IgD-negative memory B cell (primary cell): ENCODE measurements around the gene RNF225. TPM values are rescaled to one million over a fixed set of nuclear protein-coding genes. Genes with fewer than 3 reads are reported as not detected.
"Not testable (repeated sequence)": the region's sequence is repeated elsewhere in the genome, so short reads cannot be mapped to it uniquely, and the experiment has no call there.

ENCODE experiments used
- H3K27ac Mint-ChIP-seq, 3 donors: one replicate each; pipeline ENCODE4 v1.8.0; 2020 to 2022; ENCODE audit warnings: mild to moderate bottlenecking in 3 of 3, mixed read lengths in 3 of 3, moderate library complexity in 1 of 3
- H3K27me3 Mint-ChIP-seq: one replicate; pipeline ENCODE4 v1.8.0; 2021; ENCODE audit warnings: mixed read lengths
- H3K36me3 Mint-ChIP-seq: one replicate; pipeline ENCODE4 v1.8.0; 2020; ENCODE audit warnings: mild to moderate bottlenecking, mixed read lengths
- H3K4me1 Mint-ChIP-seq, 3 donors: one replicate each; pipeline ENCODE4 v1.8.0; 2020 to 2022; ENCODE audit warnings: mixed read lengths in 3 of 3, mild to moderate bottlenecking in 1 of 3
- H3K4me3 Mint-ChIP-seq, 4 donors: one replicate each; pipeline ENCODE4 v1.8.0; 2020 to 2022; ENCODE audit warnings: mild to moderate bottlenecking in 4 of 4, mixed read lengths in 4 of 4, moderate library complexity in 3 of 4
- H3K9me3 Mint-ChIP-seq, 3 donors: one replicate each; pipeline ENCODE4 v1.8.0; 2020 to 2021; ENCODE audit warnings: mixed read lengths in 3 of 3, mild to moderate bottlenecking in 1 of 3
- polyA plus RNA-seq: library from polyadenylated mRNA; unstranded; fragments of 300-500 nt; fragmentation: Illumina TruSeq; gene quantifications from one replicate; pipeline ENCODE4 v1.2.3, GENCODE V29; 2021

RNF225 gene
- polyA plus RNA-seq = not detected

GRCh38 chr19:58395220-58395978 is at the start of gene RNF225:
RNF225 (plus strand) TSS chr19:58395656; CDS start chr19:58396090, 434 bp downstream.
- Mint-ChIP-seq H3K4me1 (peaks cover 2 to 4% (median 3%) of the 10 kb centered on the region in 3 donors), H3K36me3 (peaks cover 10% of the 10 kb centered on the region), H3K27me3 (peaks cover 13% of the 10 kb centered on the region), H3K27ac (no peak within 1 kb of the TSS), H3K9me3 (peaks cover 0 to 3% (median 0%) of the 10 kb centered on the region in 3 donors), H3K4me3 (no peak within 1 kb of the TSS)

DNA sequence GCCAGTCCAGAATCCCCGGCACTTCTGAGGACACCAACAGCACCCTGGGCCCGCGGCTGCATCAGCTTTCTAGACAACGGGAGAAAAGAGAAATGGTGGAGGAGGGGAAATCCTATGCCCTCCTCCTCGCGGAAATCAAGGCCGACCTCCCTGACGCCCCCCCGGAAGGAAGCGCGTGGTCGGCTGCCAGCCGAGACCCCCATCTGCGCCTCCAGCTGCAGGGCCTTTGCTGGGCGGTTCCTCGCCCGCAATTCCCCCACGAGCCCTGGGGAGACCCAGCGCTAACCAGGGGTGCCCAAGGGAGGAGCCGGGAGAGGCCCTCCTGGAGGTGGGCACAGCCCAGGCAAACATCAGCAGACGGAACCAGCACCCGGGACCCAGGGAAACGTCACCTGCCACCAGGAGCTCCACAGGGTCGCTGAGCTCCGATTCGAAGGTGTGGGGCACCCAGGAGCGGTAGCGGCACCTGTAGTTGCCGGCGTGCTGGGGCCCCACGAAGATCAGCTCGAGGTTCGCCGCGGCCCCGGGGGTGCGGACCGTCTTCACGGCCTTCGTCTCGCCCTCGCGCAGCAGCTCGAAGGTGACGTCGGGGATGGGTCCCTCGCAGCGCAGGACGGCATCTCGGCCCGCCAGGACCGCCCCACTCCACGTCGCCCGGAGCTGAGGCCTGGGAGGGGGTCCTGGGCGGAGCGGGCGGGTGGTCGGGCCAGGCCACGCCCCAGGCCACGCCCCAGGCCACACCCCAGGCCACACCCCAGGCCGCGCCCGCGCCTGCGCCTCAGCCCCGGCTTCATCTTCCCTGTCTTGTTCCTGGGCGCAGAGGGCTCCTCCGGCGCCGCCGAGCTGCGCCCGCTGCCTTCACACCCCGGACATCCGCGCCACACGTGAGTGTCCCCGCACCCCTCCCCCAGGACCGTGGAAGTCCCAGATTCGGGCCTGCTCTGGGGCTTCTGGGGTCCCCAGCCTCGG is 48.2 kb upstream of the RNF225 start:
- peak overlapping the region; percentile 59 to 88 (median 88) for H3K27ac Mint-ChIP-seq
- H3K9me3 Mint-ChIP-seq = peaks cover 0 to 2% (median 0%) of the 10 kb centered on the region in 3 donors
- no peaks in the 10 kb centered on the region for H3K27me3 Mint-ChIP-seq
- peaks cover 11 to 20% (median 17%) of the 10 kb centered on the region in 3 donors for H3K4me1 Mint-ChIP-seq
- H3K36me3 Mint-ChIP-seq = peaks cover 3% of the 10 kb centered on the region
- peak overlapping the region; percentile 88 to 99 (median 92) for H3K4me3 Mint-ChIP-seq

- H3K4me3 Mint-ChIP-seq = peak overlapping the region; percentile 88 to 99 (median 92)
- not testable (repeated sequence) for H3K27me3 Mint-ChIP-seq, H3K36me3 Mint-ChIP-seq, H3K9me3 Mint-ChIP-seq
- H3K4me1 Mint-ChIP-seq = peaks cover 11 to 20% (median 15%) of the 10 kb centered on the region in 3 donors
- H3K27ac Mint-ChIP-seq = peak overlapping the region; percentile 59 to 88 (median 88)
Measured at GRCh38 chr19:58348080-58348479, 47.4 kb upstream of the RNF225 start.

GRCh38 chr19:58349590-58349989 is 45.9 kb upstream of the RNF225 start:
- peaks cover 0 to 2% (median 0%) of the 10 kb centered on the region in 3 donors for H3K9me3 Mint-ChIP-seq
- H3K27ac Mint-ChIP-seq = peak overlapping the region in 2 of 3 donors; percentile 45 to 53
- peak overlapping the region in 3 of 4 donors; percentile 50 to 89 (median 59) for H3K4me3 Mint-ChIP-seq
- H3K4me1 Mint-ChIP-seq = peaks cover 11 to 20% (median 15%) of the 10 kb centered on the region in 3 donors
- no peaks in the 10 kb centered on the region for H3K27me3 Mint-ChIP-seq
- H3K36me3 Mint-ChIP-seq = peaks cover 3% of the 10 kb centered on the region

DNA sequence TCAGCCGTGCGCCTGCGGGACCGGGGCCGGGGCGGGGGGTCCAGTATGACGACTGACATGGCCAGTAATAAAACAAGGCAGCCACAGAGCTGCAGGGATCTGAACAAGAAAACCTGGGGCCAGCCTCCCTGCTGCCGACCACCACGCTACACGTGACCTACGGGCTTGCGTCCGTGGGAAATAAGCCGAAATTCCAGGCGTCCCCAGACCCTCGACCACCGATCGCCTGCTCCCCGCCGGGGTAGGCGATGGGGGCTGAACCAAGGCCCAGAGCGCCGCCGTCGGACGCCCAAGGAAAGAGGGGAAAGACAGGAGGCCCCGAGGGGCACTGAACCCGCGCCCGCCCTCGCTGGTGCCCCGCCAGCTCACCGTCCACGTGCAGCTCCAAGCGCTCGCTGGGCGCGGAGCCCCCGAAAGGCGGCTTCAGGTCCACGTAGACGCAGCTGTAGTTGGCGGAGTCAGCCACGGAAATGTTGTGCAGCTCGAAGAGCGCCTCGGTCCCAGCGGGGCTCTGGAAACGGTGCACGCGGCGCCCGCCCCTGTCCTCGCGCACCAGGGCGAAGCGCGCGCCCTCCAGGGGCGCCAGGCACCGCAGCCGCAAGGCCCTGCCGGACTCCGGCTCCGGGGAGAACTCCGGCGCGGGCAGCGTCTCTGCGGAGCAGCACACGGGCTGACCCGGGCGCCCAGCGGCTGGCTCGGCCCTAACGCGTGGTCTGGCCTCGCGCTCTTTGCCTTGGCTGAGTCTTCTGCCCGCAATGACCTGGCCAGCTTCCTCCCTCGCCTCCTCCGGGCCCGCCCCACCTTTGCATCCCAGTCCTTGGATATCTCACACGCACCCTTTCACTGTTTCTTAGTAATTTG is 45.2 kb upstream of the RNF225 start:
- Mint-ChIP-seq H3K4me1 (peaks cover 11 to 20% (median 15%) of the 10 kb centered on the region in 3 donors), H3K27me3 (no peaks in the 10 kb centered on the region), H3K4me3 (peak overlapping the region in 3 of 4 donors; percentile 59 to 63 (median 60)), H3K36me3 (peaks cover 3% of the 10 kb centered on the region), H3K9me3 (peaks cover 0 to 2% (median 0%) of the 10 kb centered on the region in 3 donors), H3K27ac (peak overlapping the region in 2 of 3 donors; percentile 45 to 53)

GRCh38 chr19:58350871-58351557 is 44.4 kb upstream of the RNF225 start:
- Mint-ChIP-seq H3K27ac (no peak overlapping the region), H3K36me3 (peaks cover 3% of the 10 kb centered on the region), H3K27me3 (peaks cover 2% of the 10 kb centered on the region), H3K4me3 (peak overlapping the region; percentile 27 to 60 (median 44)), H3K9me3 (peaks cover 0 to 2% (median 0%) of the 10 kb centered on the region in 3 donors), H3K4me1 (peaks cover 10 to 18% (median 11%) of the 10 kb centered on the region in 3 donors)

DNA sequence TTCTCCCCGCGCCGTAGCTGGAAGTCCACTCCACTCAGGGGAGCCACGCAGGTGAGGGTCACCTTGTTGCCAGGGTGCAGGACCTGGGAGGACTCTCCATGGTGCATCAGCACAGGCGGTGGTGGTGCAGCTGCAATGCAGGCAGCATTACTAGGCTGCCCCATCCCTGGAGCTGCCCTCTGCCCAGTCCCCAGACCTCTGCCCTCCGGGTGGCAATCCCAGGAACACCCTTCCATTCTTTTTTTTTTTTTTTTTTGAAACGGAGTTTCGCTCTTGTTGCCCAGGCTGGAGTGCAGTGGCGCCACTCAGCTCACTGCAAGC is 43.9 kb upstream of the RNF225 start:
- Mint-ChIP-seq H3K4me1 (peaks cover 10 to 17% (median 11%) of the 10 kb centered on the region in 3 donors), H3K4me3 (peak overlapping the region in 1 of 4 donors; percentile 60), H3K27me3 (peaks cover 2% of the 10 kb centered on the region), H3K9me3 (peaks cover 0 to 2% (median 0%) of the 10 kb centered on the region in 3 donors), H3K27ac (no peak overlapping the region), H3K36me3 (peaks cover 3% of the 10 kb centered on the region)

- Mint-ChIP-seq H3K4me1 (peaks cover 8 to 13% (median 10%) of the 10 kb centered on the region in 3 donors), H3K27ac (peak overlapping the region in 1 of 3 donors; percentile 86), H3K36me3 (peaks cover 3% of the 10 kb centered on the region), H3K27me3 (peaks cover 2% of the 10 kb centered on the region), H3K9me3 (peaks cover 0 to 2% (median 0%) of the 10 kb centered on the region in 3 donors), H3K4me3 (peak overlapping the region in 1 of 4 donors; percentile 23)
Measured at GRCh38 chr19:58351990-58352755, 43.3 kb upstream of the RNF225 start.

DNA sequence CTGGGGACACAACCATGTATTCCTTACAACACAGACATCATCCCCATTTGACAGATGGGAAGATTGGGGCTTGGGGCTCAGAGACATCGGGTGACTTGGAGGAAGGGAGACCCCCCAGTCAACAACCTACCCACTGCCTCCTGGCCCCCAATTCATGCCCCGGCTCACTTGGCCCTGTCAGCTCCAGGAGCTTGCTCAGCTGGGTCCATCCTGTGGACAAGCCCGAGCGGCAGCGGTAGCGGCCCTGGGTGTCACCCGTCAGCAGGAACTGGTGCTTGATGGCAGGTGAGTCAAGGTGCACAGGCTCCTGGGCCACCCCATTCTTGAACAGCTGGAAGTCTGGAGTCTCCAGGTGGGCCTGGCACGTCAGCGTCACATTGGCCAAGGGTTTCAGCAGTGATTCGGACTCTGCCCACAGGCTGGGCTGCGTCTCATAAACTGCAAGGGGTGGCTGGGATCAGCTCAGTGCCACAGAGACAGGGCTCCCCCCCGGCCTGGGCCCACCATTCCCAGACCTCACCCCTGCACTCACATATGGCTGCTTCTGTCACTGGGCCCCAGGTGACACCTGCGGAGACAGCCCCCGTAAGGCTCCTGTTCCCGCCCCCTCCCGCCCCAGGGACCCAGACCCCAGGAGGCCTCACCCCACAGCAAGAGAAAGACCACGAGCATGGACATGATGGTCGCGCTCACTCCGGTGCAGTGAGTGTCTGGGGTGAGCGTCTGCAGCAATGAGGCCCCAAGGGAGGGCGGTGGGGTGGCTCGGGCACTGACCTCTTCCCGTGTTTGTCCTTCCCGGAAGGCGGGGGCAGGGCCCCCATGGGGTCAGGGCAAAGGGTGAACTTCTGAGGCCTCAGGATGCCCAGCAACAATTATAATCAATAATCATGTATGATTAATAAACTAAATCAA is 42.4 kb upstream of the RNF225 start, which contains the start of gene A1BG:
A1BG (minus strand) TSS at position 733 of the 912 bp plus-strand sequence; CDS start at position 678, 55 bp downstream.
- H3K36me3 Mint-ChIP-seq = peaks cover 3% of the 10 kb centered on the region
- H3K27ac Mint-ChIP-seq = peak within 1 kb of the TSS in 2 of 3 donors; percentile 39 to 86
- peaks cover 0 to 2% (median 0%) of the 10 kb centered on the region in 3 donors for H3K9me3 Mint-ChIP-seq
- no peak within 1 kb of the TSS for H3K4me3 Mint-ChIP-seq
- peaks cover 2% of the 10 kb centered on the region for H3K27me3 Mint-ChIP-seq
- peaks cover 8 to 13% (median 10%) of the 10 kb centered on the region in 3 donors for H3K4me1 Mint-ChIP-seq

DNA sequence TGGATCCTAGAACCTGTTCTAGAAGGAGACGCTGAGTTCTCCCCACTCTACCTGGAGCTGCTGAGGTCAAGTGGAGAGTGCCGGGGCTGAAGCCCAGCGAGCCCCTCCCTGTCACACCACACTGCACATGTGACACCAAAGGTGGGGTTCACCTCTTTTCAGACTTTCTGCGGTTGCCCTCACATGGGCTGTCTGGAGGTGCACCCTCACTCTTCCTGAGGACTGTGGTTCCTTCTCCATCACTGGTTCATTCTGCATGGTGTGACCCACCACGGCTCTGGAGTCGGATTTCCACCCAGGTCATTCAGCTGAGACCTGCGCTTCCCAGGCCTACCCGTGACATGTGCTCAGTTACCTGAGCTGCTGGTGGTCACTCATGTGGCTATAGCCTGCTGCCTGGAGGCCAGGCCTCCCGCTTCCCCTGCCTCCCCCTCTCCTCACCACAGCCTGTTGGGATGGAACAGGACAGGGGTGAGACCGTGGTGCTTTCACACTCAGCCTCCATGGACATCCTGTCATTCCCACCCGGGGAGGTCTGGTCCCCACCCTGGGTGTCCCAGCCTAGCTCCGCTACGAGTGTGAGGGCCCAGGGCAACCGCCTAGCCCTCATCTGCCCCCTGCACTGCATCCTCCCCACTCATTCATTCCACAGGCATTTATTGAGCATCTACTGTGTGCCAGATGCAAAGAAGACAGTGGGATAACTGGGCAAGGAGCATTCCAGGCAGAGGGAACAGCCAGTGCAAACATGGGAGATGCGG is 41.6 kb upstream of the RNF225 start:
- no peak overlapping the region for H3K4me3 Mint-ChIP-seq
- peaks cover 2% of the 10 kb centered on the region for H3K27me3 Mint-ChIP-seq
- H3K4me1 Mint-ChIP-seq = peaks cover 5 to 6% (median 6%) of the 10 kb centered on the region in 3 donors
- peaks cover 0 to 2% (median 0%) of the 10 kb centered on the region in 3 donors for H3K9me3 Mint-ChIP-seq
- H3K36me3 Mint-ChIP-seq = peaks cover 3% of the 10 kb centered on the region
- peak overlapping the region in 1 of 3 donors; percentile 39 for H3K27ac Mint-ChIP-seq

DNA sequence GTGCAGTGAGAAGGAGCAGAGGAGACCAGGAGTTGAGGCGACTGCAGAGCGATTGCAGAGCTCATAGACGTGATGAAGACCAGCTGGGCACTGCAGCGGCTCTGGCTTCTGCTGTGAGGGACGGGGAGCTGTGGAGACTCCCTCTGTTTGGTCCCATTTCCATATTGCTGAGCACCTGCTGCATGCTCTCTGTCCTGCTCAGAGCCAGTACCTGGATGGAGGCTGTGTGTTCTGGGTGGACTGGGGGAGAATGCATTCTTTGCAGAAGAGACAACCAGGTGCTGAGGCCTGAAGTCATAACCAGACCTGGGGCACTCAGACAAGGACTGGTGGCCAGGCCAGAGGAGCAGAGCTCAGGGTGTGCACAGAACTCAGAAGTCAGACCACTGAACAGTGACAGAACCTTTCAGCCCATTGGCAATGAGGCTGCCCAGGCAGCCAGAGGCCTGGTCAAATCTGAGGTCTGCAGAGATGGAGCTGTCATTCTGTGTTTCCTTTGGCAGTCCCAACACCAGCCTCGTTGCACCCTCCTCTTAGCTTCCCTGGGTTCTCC is 40.9 kb upstream of the RNF225 start:
- Mint-ChIP-seq H3K27ac (peak overlapping the region in 1 of 3 donors; percentile 39), H3K4me3 (peak overlapping the region in 1 of 4 donors; percentile 70), H3K9me3 (peaks cover 0 to 2% (median 0%) of the 10 kb centered on the region in 3 donors), H3K36me3 (peaks cover under 1% of the 10 kb centered on the region), H3K4me1 (peaks cover 2 to 5% (median 3%) of the 10 kb centered on the region in 3 donors), H3K27me3 (peaks cover 2% of the 10 kb centered on the region)
